Gastrocnemius medialis (tissue), 4 donors: Measurements from ENCODE around the gene ARHGAP40.

Source experiments
- CTCF ChIP-seq, 5 experiments: fragments of 450-650 bp in 3 of 5; fragments of 200-600 bp in 2 of 5; sonication (generic) in 2 of 5; IDR thresholded peaks in 4 of 5; conservative IDR thresholded peaks in 1 of 5; 1 replicate in 4 of 5; 2 replicates in 1 of 5; pipeline ENCODE4 v1.5.1; 2016 to 2019; ENCODE audit warnings: antibody characterized with exemption in 5 of 5, mild to moderate bottlenecking in 3 of 5, moderate library complexity in 3 of 5
- POLR2A ChIP-seq, 2 donors: fragments of 450-650 bp; IDR thresholded peaks; one replicate each; pipeline ENCODE4 v1.6.1; 2017; ENCODE audit warnings: antibody characterized with exemption in 2 of 2, mild to moderate bottlenecking in 2 of 2, moderate library complexity in 2 of 2

DNA sequence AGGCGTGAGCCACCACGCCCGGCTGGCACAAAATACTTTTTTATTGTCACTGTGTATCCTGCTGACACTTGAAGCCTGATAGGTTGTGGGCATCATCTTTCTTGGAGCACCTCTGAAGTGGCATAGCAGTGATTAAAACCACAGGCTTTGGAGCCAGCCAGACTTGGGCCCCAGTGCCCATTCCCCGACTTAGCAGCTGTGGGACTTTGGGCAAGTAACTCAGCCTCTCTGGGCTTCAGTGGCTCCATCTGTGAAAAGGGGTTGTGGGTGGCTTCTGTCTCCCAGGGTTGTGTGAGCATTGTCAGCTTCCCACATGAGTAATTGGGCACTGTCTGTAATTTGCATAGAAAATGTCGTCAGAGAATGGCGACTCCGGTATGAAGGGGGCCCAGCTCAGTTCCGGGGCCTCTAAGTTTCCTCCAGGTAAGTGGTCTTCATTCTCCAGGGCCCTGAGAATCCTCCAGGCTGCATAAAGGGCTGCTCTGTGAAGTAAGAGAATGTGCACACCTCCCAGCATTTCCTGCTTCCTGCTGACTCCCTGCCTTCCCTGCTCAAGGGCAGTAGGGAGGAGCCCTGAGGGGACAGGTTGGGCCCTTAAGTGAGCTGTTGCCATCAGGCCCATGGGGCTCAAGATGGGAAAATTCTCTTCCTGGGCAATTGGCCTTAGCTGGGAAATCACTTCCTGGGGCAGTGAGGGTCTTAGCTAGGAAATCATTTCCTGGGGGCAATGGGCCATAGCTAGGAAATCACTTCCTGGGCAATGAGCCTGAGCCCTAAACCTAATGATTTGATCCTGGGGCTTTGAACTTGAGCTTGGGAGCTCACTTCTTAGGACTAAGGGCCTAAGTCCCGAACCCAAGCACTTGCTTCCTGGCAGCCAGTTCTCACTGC lies 27.2 kb downstream of the ARHGAP40 start:
- TF ChIP-seq CTCF (IDR thresholded peaks at IDR 0.05 in 4 of 5, conservative IDR thresholded peaks at IDR 0.05 in 1 of 5) = no peak
- TF ChIP-seq POLR2A (IDR thresholded peaks at IDR 0.05) = no peak
